Kidney (tissue), 22 donors: ENCODE results near the gene IGSF9. TPM values are rescaled to one million over a fixed set of nuclear protein-coding genes. Genes with fewer than 3 reads are reported as not detected.

Experiments used
- DNase-seq, 5 donors: peaks; one replicate each; pipeline ENCODE4 v3.0.0-alpha.2; 2013 to 2020
- FAIRE-seq: peaks from 2 replicates; lab custom pipeline; 2012; peaks lifted over from hg19 to GRCh38; lab: Jason Lieb, UNC
- H3K27ac ChIP-seq, 2 donors: one replicate each; pipeline ENCODE4 v1.7.0; 2013; ENCODE audit warnings: low read depth in 2 of 2, low read length in 2 of 2, inconsistent platforms in 1 of 2
- H3K27me3 ChIP-seq: one replicate; pipeline ENCODE4 v1.7.1; 2013; ENCODE audit warnings: low read length, inconsistent platforms; ENCODE audit not compliant: control insufficient read depth, insufficient read depth
- H3K36me3 ChIP-seq, 3 donors: one replicate each; pipeline versions ENCODE4 v1.7.0 to v1.7.1; 2013; ENCODE audit warnings: low read length in 3 of 3, control low read depth in 1 of 3, inconsistent platforms in 1 of 3; ENCODE audit not compliant: insufficient read depth in 3 of 3, control insufficient read depth in 2 of 3
- H3K4me1 ChIP-seq, 3 donors: one replicate each; pipeline versions ENCODE4 v1.7.0 to v1.7.1; 2013; ENCODE audit warnings: low read length in 3 of 3, inconsistent platforms in 1 of 3, low read depth in 1 of 3; ENCODE audit not compliant: control insufficient read depth in 2 of 3, insufficient read depth in 2 of 3
- H3K4me3 ChIP-seq, 3 donors: one replicate each; pipeline versions ENCODE4 v1.7.0 to v1.8.1; 2013; ENCODE audit warnings: low read length in 3 of 3, control low read depth in 1 of 3, inconsistent platforms in 1 of 3
- H3K9ac ChIP-seq, 3 donors: one replicate each; pipeline versions ENCODE4 v1.7.0 to v1.7.1; 2013; ENCODE audit warnings: low read length in 3 of 3, control low read depth in 1 of 3, inconsistent platforms in 1 of 3
- H3K9me3 ChIP-seq, 3 donors: one replicate each; pipeline versions ENCODE4 v1.7.0 to v1.7.1; 2013; ENCODE audit warnings: low read length in 3 of 3, control low read depth in 1 of 3, inconsistent platforms in 1 of 3; ENCODE audit not compliant: control insufficient read depth in 2 of 3, insufficient read depth in 1 of 3
- CTCF ChIP-seq: IDR thresholded peaks from 3 replicates; pipeline ENCODE4 v1.5.1; 2012; ENCODE audit warnings: mild to moderate bottlenecking, moderate library complexity, borderline replicate concordance; ENCODE audit not compliant: insufficient read depth; ENCODE audit errors: extremely low read depth
- intact Hi-C: fragments of 100-400 bp; cut with DNase I; formaldehyde crosslinking; loops from one replicate; pipeline ENCODE4 v1.11.1; 2022
- long read RNA-seq, 10 donors: library from polyadenylated mRNA in 1 of 10; unstranded in 1 of 10; transcript quantifications; one replicate each; pipeline ENCODE4 v2.0.0 and lab custom pipeline, GENCODE V29; 2021 to 2026
- polyA plus RNA-seq: library from polyadenylated mRNA; stranded (reverse); fragments of 350-450 nt; fragmentation: Illumina TruSeq; extraction: RNeasy Lipid Tissue Mini Kit (QIAGEN cat#74804); gene quantifications from one replicate; pipeline ENCODE4 v1.2.3, GENCODE V29; 2014; ENCODE audit warnings: low read depth, low replicate concordance; ENCODE audit not compliant: insufficient read depth
- total RNA-seq: library from RNA; stranded (reverse); fragmentation: NEBNext Ultra II Directional; extraction: Animal tissue kit (Norgen Biotek cat#: 25700); gene quantifications from one replicate; pipeline ENCODE4 v1.2.1, GENCODE V29; 2021
- donor health status: control.
- donor health status: control.
- donor health status: control.
- donor health status: control.
- donor health status: control.
- donor health status: DM: yes; HTN: yes; CAD: no.
- donor health status: Normal renal cell carcinoma (clear cell type).

The IGSF9 gene
- total RNA-seq (0.88 TPM), polyA plus RNA-seq (1.3 TPM)
- long read RNA-seq, donor 1, full-length matches to known transcripts = 1 of 8 reads
- long read RNA-seq, donor 1, partial matches to known transcripts = 7 of 8 reads
- long read RNA-seq, donor 1, other reads (novel, unspliced or antisense) = 0 of 8 reads
- long read RNA-seq, donor 2 = 0 reads
- long read RNA-seq, donor 3 = 0 reads
- long read RNA-seq, donor 4 = 0 reads
- long read RNA-seq, donor 5 = 0 reads
- long read RNA-seq, donor 6 = 0 reads
- long read RNA-seq, donor 7 = 0 reads
- long read RNA-seq, donor 8, partial matches to known transcripts = 6 of 6 reads
- long read RNA-seq, donor 8, other reads (novel, unspliced or antisense) = 0 of 6 reads
- long read RNA-seq, donor 9 = 0 reads
- long read RNA-seq, donor 10 = 0 reads

- Histone ChIP-seq H3K4me3 (peak within 1 kb of the TSS; percentile 33 to 79 (median 60)), H3K9me3 (no peaks in the 10 kb centered on the region), H3K9ac (peak within 1 kb of the TSS in 1 of 3 donors; percentile 58), H3K27ac (no peak within 1 kb of the TSS), H3K36me3 (no peaks in the 10 kb centered on the region), H3K4me1 (peaks cover 0 to 6% (median 5%) of the 10 kb centered on the region in 3 donors), H3K27me3 (no peaks in the 10 kb centered on the region)
- DNase-seq = peak; percentile 93 to 98 (median 96)
- no peak for FAIRE-seq
- intact Hi-C loops = no loop called here
- TF ChIP-seq CTCF = peak; percentile 36
Observed at GRCh38 chr1:159945483-159946241, at the start of gene IGSF9. Gene IGSF9, minus strand, starts transcription at chr1:159945613. Its CDS starts 2,159 bp downstream, at chr1:159943454.

- H3K36me3 ChIP-seq = no peaks in the 10 kb centered on the region
- H3K9me3 ChIP-seq = no peaks in the 10 kb centered on the region
- H3K27me3 ChIP-seq = no peaks in the 10 kb centered on the region
- intact Hi-C loops = no loop called here
- no peaks in the 10 kb centered on the region for H3K4me1 ChIP-seq
- DNase-seq (no peak), FAIRE-seq (no peak)
- no peak overlapping the region for H3K4me3 ChIP-seq
- no peak overlapping the region for H3K9ac ChIP-seq
- TF ChIP-seq CTCF = no peak
- no peak overlapping the region for H3K27ac ChIP-seq
Observed at GRCh38 chr1:159994896-159995295, 49.5 kb upstream of the IGSF9 start.

GRCh38 chr1:159993911-159994310 is 48.5 kb upstream of the IGSF9 start:
- no peaks in the 10 kb centered on the region for H3K9me3 ChIP-seq
- no peak for TF ChIP-seq CTCF
- H3K9ac ChIP-seq = no peak overlapping the region
- H3K27ac ChIP-seq = no peak overlapping the region
- H3K4me3 ChIP-seq = no peak overlapping the region
- H3K36me3 ChIP-seq = no peaks in the 10 kb centered on the region
- no peaks in the 10 kb centered on the region for H3K27me3 ChIP-seq
- no peaks in the 10 kb centered on the region for H3K4me1 ChIP-seq
- FAIRE-seq (no peak), DNase-seq (no peak)
- intact Hi-C loops = no loop called here
